Ascending aorta (tissue), 2 donors: ENCODE measurements around the gene MIB2. TPM values are rescaled to one million over a fixed set of nuclear protein-coding genes. Genes with fewer than 3 reads are reported as not detected.

Experiments
- DNase-seq, 2 donors: peaks; one replicate each; pipeline ENCODE4 v3.0.0-alpha.2; 2019; ENCODE audit warnings: low spot score in 2 of 2
- H3K27ac ChIP-seq, 2 donors: fragments of 200-600 bp; sonication (generic); one replicate each; pipeline ENCODE4 v1.5.1; 2016 to 2017; ENCODE audit warnings: mild to moderate bottlenecking in 1 of 2
- H3K27me3 ChIP-seq: fragments of 200-600 bp; sonication (generic); one replicate; pipeline ENCODE4 v1.5.1; 2017
- H3K36me3 ChIP-seq, 2 donors: fragments of 200-600 bp; sonication (generic); one replicate each; pipeline ENCODE4 v1.5.1; 2016
- H3K4me1 ChIP-seq, 2 donors: fragments of 200-600 bp; sonication (generic); one replicate each; pipeline ENCODE4 v1.5.1; 2016 to 2017; ENCODE audit warnings: mild to moderate bottlenecking in 1 of 2
- H3K4me3 ChIP-seq, 2 donors: fragments of 200-600 bp; sonication (generic); one replicate each; pipeline ENCODE4 v1.5.1; 2016 to 2017; ENCODE audit warnings: mild to moderate bottlenecking in 1 of 2
- H3K9me3 ChIP-seq, 2 donors: fragments of 200-600 bp; sonication (generic); one replicate each; pipeline ENCODE4 v1.5.1; 2016
- intact Hi-C: fragments of 100-400 bp; cut with DNase I; formaldehyde crosslinking; loops from one replicate; pipeline ENCODE4 v1.15.1; 2023
- total RNA-seq: library from RNA; depleted of rRNA; stranded (reverse); fragments of >200 nt; gene quantifications from one replicate; pipeline ENCODE4 v1.1.0, GENCODE V29; 2016
- TF ChIP-seq, protein P1 (sequence below), 3 experiments: fragments of 200-600 bp in 2 of 3; fragments of 450-650 bp in 1 of 3; sonication (generic) in 2 of 3; IDR thresholded peaks; one replicate each; pipeline ENCODE4 v1.5.1; 2016 to 2019; ENCODE audit warnings: antibody characterized with exemption in 3 of 3, mild to moderate bottlenecking in 1 of 3, moderate library complexity in 1 of 3

MIB2 gene
- total RNA-seq, 1 donor from 2014 or later: 96.9 TPM

GRCh38 chr1:1678581-1679380 lies 63.5 kb downstream of the MIB2 start:
- Histone ChIP-seq H3K27me3 (no peaks in the 10 kb centered on the region), H3K27ac (no peak overlapping the region), H3K4me1 (no peaks in the 10 kb centered on the region), H3K4me3 (no peak overlapping the region), H3K9me3 (no peaks in the 10 kb centered on the region), H3K36me3 (peaks cover 0 to 7% of the 10 kb centered on the region in 2 donors)
- TF ChIP-seq, protein P1, sequence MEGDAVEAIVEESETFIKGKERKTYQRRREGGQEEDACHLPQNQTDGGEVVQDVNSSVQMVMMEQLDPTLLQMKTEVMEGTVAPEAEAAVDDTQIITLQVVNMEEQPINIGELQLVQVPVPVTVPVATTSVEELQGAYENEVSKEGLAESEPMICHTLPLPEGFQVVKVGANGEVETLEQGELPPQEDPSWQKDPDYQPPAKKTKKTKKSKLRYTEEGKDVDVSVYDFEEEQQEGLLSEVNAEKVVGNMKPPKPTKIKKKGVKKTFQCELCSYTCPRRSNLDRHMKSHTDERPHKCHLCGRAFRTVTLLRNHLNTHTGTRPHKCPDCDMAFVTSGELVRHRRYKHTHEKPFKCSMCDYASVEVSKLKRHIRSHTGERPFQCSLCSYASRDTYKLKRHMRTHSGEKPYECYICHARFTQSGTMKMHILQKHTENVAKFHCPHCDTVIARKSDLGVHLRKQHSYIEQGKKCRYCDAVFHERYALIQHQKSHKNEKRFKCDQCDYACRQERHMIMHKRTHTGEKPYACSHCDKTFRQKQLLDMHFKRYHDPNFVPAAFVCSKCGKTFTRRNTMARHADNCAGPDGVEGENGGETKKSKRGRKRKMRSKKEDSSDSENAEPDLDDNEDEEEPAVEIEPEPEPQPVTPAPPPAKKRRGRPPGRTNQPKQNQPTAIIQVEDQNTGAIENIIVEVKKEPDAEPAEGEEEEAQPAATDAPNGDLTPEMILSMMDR (IDR thresholded peaks at IDR 0.05): peak in 1 of 3 experiments; percentile 11
- no peak for DNase-seq
- intact Hi-C loops: no loop called here

Other genes starting within 250 kb of the MIB2 start
- 247 TPM for gene AURKAIP1, start 240.3 kb upstream of the MIB2 start, total RNA-seq
- 150 TPM for gene CCNL2, start 216.2 kb upstream of the MIB2 start, total RNA-seq
- 63.4 TPM for gene MRPL20, start 208.2 kb upstream of the MIB2 start, total RNA-seq
- gene ANKRD65, start 194.2 kb upstream of the MIB2 start, total RNA-seq: 12.5 TPM
- 79.0 TPM for gene VWA1, start 179.8 kb upstream of the MIB2 start, total RNA-seq
- not detected for gene ATAD3C, start 165.8 kb upstream of the MIB2 start, total RNA-seq
- gene ATAD3B, start 143.7 kb upstream of the MIB2 start, total RNA-seq: 14.2 TPM
- 46.3 TPM for gene ATAD3A, start 103.3 kb upstream of the MIB2 start, total RNA-seq
- gene TMEM240, start 74.9 kb upstream of the MIB2 start, total RNA-seq: not detected
- gene SSU72, start 40.6 kb upstream of the MIB2 start, total RNA-seq: 50.1 TPM
- gene FNDC10, start 15.4 kb upstream of the MIB2 start, total RNA-seq: 1.8 TPM
- gene MMP23B, start 16.7 kb downstream of the MIB2 start, total RNA-seq: 71.3 TPM
- 24.8 TPM for gene CDK11B, start 43.5 kb downstream of the MIB2 start, total RNA-seq
- gene SLC35E2B, start 77.3 kb downstream of the MIB2 start, total RNA-seq: 43.7 TPM
- gene CDK11A, start 108.9 kb downstream of the MIB2 start, total RNA-seq: 150 TPM
- gene NADK, start 163.0 kb downstream of the MIB2 start, total RNA-seq: 104 TPM